K562 (cell line): ENCODE measurements around the gene ZNF749. TPM values are rescaled to one million over a fixed set of nuclear protein-coding genes. Genes with fewer than 3 reads are reported as not detected.

Experiments used
- ATF6 ChIP-seq: sonication (generic); formaldehyde crosslinking; IDR thresholded peaks from 2 replicates; pipeline ENCODE4 v1.4.0; 2020; ENCODE audit warnings: mild to moderate bottlenecking, missing genetic modification reagents
- BHLHE40 ChIP-seq: IDR thresholded peaks from 2 replicates; pipeline ENCODE4 v1.6.1; 2011; ENCODE audit warnings: low read length, improper control_type of control experiment
- CBFA2T3 ChIP-seq: fragments of 450-650 bp; IDR thresholded peaks from 2 replicates; pipeline ENCODE4 v1.6.1; 2017
- CGGBP1 ChIP-seq: fragments of 250-450 bp; sonication (Bioruptor Pico); IDR thresholded peaks from 2 replicates; pipeline ENCODE4 v1.9.0; 2021; ENCODE audit warnings: mild to moderate bottlenecking
- CHCHD3 ChIP-seq: fragments of 250-450 bp; sonication (Bioruptor Pico); IDR thresholded peaks from 2 replicates; pipeline ENCODE4 v2.1.2; 2022; ENCODE audit warnings: mild to moderate bottlenecking
- CSDE1 ChIP-seq, 2 experiments: fragments of 450-650 bp; IDR thresholded peaks; 2 replicates each; pipeline ENCODE4 v1.6.1; 2016; ENCODE audit warnings: mild to moderate bottlenecking in 1 of 2
- CXXC5 ChIP-seq: fragments of 250-450 bp; sonication (Bioruptor Pico); IDR thresholded peaks from 2 replicates; pipeline ENCODE4 v1.8.0; 2022; ENCODE audit warnings: inconsistent platforms, mild to moderate bottlenecking, moderate library complexity
- ELF2 ChIP-seq: fragments of 250-450 bp; sonication (Bioruptor Pico); IDR thresholded peaks from 2 replicates; pipeline ENCODE4 v1.5.0; 2021; ENCODE audit warnings: mild to moderate bottlenecking
- FOXK1 ChIP-seq: sonication (generic); formaldehyde crosslinking; IDR thresholded peaks from 2 replicates; pipeline ENCODE4 v1.8.0; 2022; ENCODE audit warnings: missing genetic modification reagents, mild to moderate bottlenecking, borderline replicate concordance
- FOXM1 ChIP-seq, 2 experiments: fragments of 450-650 bp in 1 of 2; sonication (generic) in 1 of 2; formaldehyde crosslinking in 1 of 2; IDR thresholded peaks; 2 replicates each; pipeline versions ENCODE4 v1.6.1 to v1.9.0; 2017 to 2022; ENCODE audit warnings: low read depth in 2 of 2, mild to moderate bottlenecking in 2 of 2, missing genetic modification reagents in 1 of 2, moderate library complexity in 1 of 2
- FOXP1 ChIP-seq: sonication (generic); formaldehyde crosslinking; IDR thresholded peaks from 2 replicates; pipeline ENCODE4 v1.8.0; 2022; ENCODE audit warnings: mild to moderate bottlenecking, missing genetic modification reagents
- HNRNPL ChIP-seq: fragments of 200-400 bp; formaldehyde crosslinking; IDR thresholded peaks from 2 replicates; pipeline ENCODE4 v1.6.1; 2017; ENCODE audit warnings: low read depth, mild to moderate bottlenecking, low read length
- KDM4B ChIP-seq, 2 experiments: fragments of 450-650 bp in 1 of 2; sonication (generic) in 1 of 2; IDR thresholded peaks; 2 replicates each; pipeline ENCODE4 v1.6.1; 2016 to 2017; ENCODE audit warnings: borderline replicate concordance in 2 of 2, antibody characterized with exemption in 1 of 2, low read depth in 1 of 2, mild to moderate bottlenecking in 1 of 2
- KDM5B ChIP-seq: fragments of 200-600 bp; sonication (generic); IDR thresholded peaks from 2 replicates; pipeline ENCODE4 v1.6.1; 2012; ENCODE audit warnings: low read depth, mild to moderate bottlenecking, moderate library complexity, low read length, control low read depth, inconsistent platforms; ENCODE audit not compliant: insufficient replicate concordance
- KHSRP ChIP-seq: fragments of 450-650 bp; IDR thresholded peaks from 2 replicates; pipeline ENCODE4 v1.6.1; 2017
- MXD1 ChIP-seq: fragments of 250-450 bp; sonication (Bioruptor Pico); IDR thresholded peaks from 2 replicates; pipeline ENCODE4 v1.8.0; 2021; ENCODE audit warnings: borderline replicate concordance, mild to moderate bottlenecking, moderate library complexity; ENCODE audit not compliant: poor library complexity, severe bottlenecking
- PHF8 ChIP-seq: fragments of 200-600 bp; sonication (generic); IDR thresholded peaks from 2 replicates; pipeline ENCODE4 v1.6.1; 2012; ENCODE audit warnings: mixed run types, mild to moderate bottlenecking, inconsistent platforms, low read length, moderate library complexity, borderline replicate concordance
- POLR2G ChIP-seq: fragments of 200-400 bp; formaldehyde crosslinking; IDR thresholded peaks from 2 replicates; pipeline ENCODE4 v1.6.1; 2017; ENCODE audit warnings: low read depth, mild to moderate bottlenecking, antibody characterized with exemption, low read length, moderate library complexity
- PPARD ChIP-seq: fragments of 250-450 bp; sonication (Bioruptor Pico); IDR thresholded peaks from 2 replicates; pipeline ENCODE4 v1.8.0; 2022; ENCODE audit warnings: inconsistent platforms, mild to moderate bottlenecking, moderate library complexity
- SLC30A9 ChIP-seq: fragments of 250-450 bp; sonication (Bioruptor Pico); IDR thresholded peaks from 2 replicates; pipeline ENCODE4 v1.8.0; 2022; ENCODE audit warnings: mild to moderate bottlenecking, moderate library complexity
- SP2 ChIP-seq: IDR thresholded peaks from 2 replicates; pipeline ENCODE4 v1.6.1; 2011; ENCODE audit warnings: mild to moderate bottlenecking, low read depth, low read length, moderate library complexity; ENCODE audit not compliant: poor library complexity, severe bottlenecking; ENCODE audit errors: extremely low read depth
- SPI1 ChIP-seq: IDR thresholded peaks from 2 replicates; pipeline ENCODE4 v1.6.1; 2011; ENCODE audit warnings: low read depth, low read length, control low read depth, borderline replicate concordance
- ZBTB12 ChIP-seq: fragments of 250-450 bp; sonication (Bioruptor Pico); IDR thresholded peaks from 2 replicates; pipeline ENCODE4 v1.4.0; 2020
- ZNF143 ChIP-seq: sonication (generic); formaldehyde crosslinking; IDR thresholded peaks from 2 replicates; pipeline ENCODE4 v1.9.0; 2022; ENCODE audit warnings: mild to moderate bottlenecking, missing genetic modification reagents
- polyA plus RNA-seq, 8 experiments: library from polyadenylated mRNA; depleted of rRNA in 4 of 8; stranded (reverse) in 5 of 8; unstranded in 3 of 8; fragments of >200 nt; fragmentation: Nextera tagmentation in 2 of 8; fragmentation: Illumina TruSeq in 1 of 8; extraction: Ambion mirVana in 2 of 8; extraction: Trizol in 1 of 8; gene quantifications; 2 replicates each; pipeline versions ENCODE4 v1.2.1 to v1.2.3, GENCODE V29; 2011 to 2014; ENCODE audit warnings: inconsistent platforms in 1 of 8, missing spikeins in 1 of 8
- total RNA-seq, 7 experiments: library from RNA; depleted of rRNA in 6 of 7; stranded (reverse); fragments of >200 nt in 6 of 7; fragmentation: Illumina TruSeq in 2 of 7; extraction: Trizol in 2 of 7; gene quantifications; 2 replicates each; pipeline versions ENCODE4 v1.2.1 to v1.2.3, GENCODE V29; 2011 to 2021; ENCODE audit warnings: low replicate concordance in 1 of 7

Gene ZNF749
- total and polyA plus RNA-seq, 9 of the 15 experiments (the other 6 are each of a cell fraction or from before 2014, with no cell fraction given) = 5.3 to 33.2 (median 15.0) TPM

- TF ChIP-seq PPARD (no peak), SLC30A9 (CRISPR knock-in tag) (no peak), HNRNPL (no peak), KDM5B (peak; percentile 59), PHF8 (peak; percentile 73), ELF2 (CRISPR knock-in tag) (no peak), MXD1 (CRISPR knock-in tag) (no peak), FOXM1 (IDR thresholded peaks at IDR 0.05; ENCODE audit: low read depth) (no peak), FOXM1 (CRISPR knock-in tag; IDR thresholded peaks at IDR 0.05; ENCODE audit: low read depth) (no peak), POLR2G (peak; percentile 86), ZNF143 (CRISPR knock-in tag) (peak; percentile 83), FOXP1 (CRISPR knock-in tag) (no peak), CGGBP1 (no peak), CHCHD3 (CRISPR knock-in tag) (no peak), FOXK1 (peak; percentile 50; the same call in 1 of the 2 replicates), ATF6 (0 out of 2 replicates have a peak, but pooled peaks have one; percentile 34), BHLHE40 (peak; percentile 52), CSDE1 (IDR thresholded peaks at IDR 0.05) (no peak), KHSRP (0 out of 2 replicates have a peak, but pooled peaks have one; percentile 41), CBFA2T3 (no peak), CXXC5 (peak; percentile 97), ZBTB12 (CRISPR knock-in tag) (peak; percentile 84), SP2 (peak; percentile 64), SPI1 (peak; percentile 25; the same call in 1 of the 2 replicates), KDM4B (IDR thresholded peaks at IDR 0.05; ENCODE audit: borderline replicate concordance in 2 of 2, low read depth in 1 of 2) (0 out of 4 replicates have a peak, but pooled peaks of 1 of the 2 experiments have one; percentile 53)
These were observed 45.2 kb upstream of the ZNF749 start, which contains the start of gene ZNF548 (continued) for GRCh38 chr19:57389730-57390598.
